CD14-positive monocyte (primary cell): ENCODE measurements around the gene PCCA. TPM values are rescaled to one million over a fixed set of nuclear protein-coding genes. Genes with fewer than 3 reads are reported as not detected.
"Not testable (repeated sequence)": the region's sequence is repeated elsewhere in the genome, so short reads cannot be mapped to it uniquely, and the experiment has no call there.

ENCODE experiments used
- DNase-seq, 3 donors: peaks; one replicate each; pipeline ENCODE4 v3.0.0-alpha.2; 2011 to 2022
- H2AFZ ChIP-seq: 2 replicates; pipeline ENCODE4 v1.6.0; 2012; ENCODE audit warnings: mild to moderate bottlenecking, low read depth, low read length, inconsistent platforms; ENCODE audit not compliant: insufficient read depth, poor library complexity, severe bottlenecking
- H3K27ac ChIP-seq, 2 donors: 1 replicate in 1 of 2; 2 replicates in 1 of 2; pipeline ENCODE4 v1.5.1; 2012 to 2013; ENCODE audit warnings: low read length in 2 of 2, control low read depth in 1 of 2, inconsistent platforms in 1 of 2, low read depth in 1 of 2, mild to moderate bottlenecking in 1 of 2
- H3K27me3 ChIP-seq, 2 donors: one replicate each; pipeline versions ENCODE4 v1.6.0 to v1.6.1; 2011 to 2013; ENCODE audit warnings: low read length in 2 of 2; ENCODE audit not compliant: control insufficient read depth in 2 of 2, insufficient read depth in 2 of 2
- H3K36me3 ChIP-seq, 2 donors: replicated peaks in 1 of 2; 1 replicate in 1 of 2; 2 replicates in 1 of 2; pipeline versions ENCODE4 v1.5.1 to v1.6.1; 2012 to 2013; ENCODE audit warnings: low read length in 2 of 2, control low read depth in 1 of 2, inconsistent platforms in 1 of 2, mild to moderate bottlenecking in 1 of 2; ENCODE audit not compliant: insufficient read depth in 2 of 2, control insufficient read depth in 1 of 2
- H3K4me1 ChIP-seq, 2 donors: 1 replicate in 1 of 2; 2 replicates in 1 of 2; pipeline versions ENCODE4 v1.5.1 to v1.6.1; 2012 to 2013; ENCODE audit warnings: low read length in 2 of 2, control low read depth in 1 of 2, inconsistent platforms in 1 of 2, mild to moderate bottlenecking in 1 of 2, moderate library complexity in 1 of 2; ENCODE audit not compliant: insufficient read depth in 2 of 2, control insufficient read depth in 1 of 2
- H3K4me2 ChIP-seq: replicated peaks from 2 replicates; pipeline ENCODE3; 2012; ENCODE audit warnings: low read length, moderate library complexity, mild to moderate bottlenecking; ENCODE audit not compliant: poor library complexity, severe bottlenecking; ENCODE audit errors: extremely low read depth
- H3K4me3 ChIP-seq, 3 experiments: fragments of 200-600 bp in 1 of 3; sonication (generic) in 1 of 3; replicated peaks in 1 of 3; 1 replicate in 2 of 3; 2 replicates in 1 of 3; pipeline ENCODE4 v1.5.1; 2011 to 2013; ENCODE audit warnings: low read length in 3 of 3, mild to moderate bottlenecking in 3 of 3, control low read depth in 2 of 3, low read depth in 2 of 3, inconsistent platforms in 1 of 3, moderate library complexity in 1 of 3
- H3K79me2 ChIP-seq: 2 replicates; pipeline ENCODE4 v1.6.0; 2012; ENCODE audit warnings: mild to moderate bottlenecking, control low read depth, inconsistent platforms, low read length, moderate library complexity; ENCODE audit not compliant: insufficient read depth
- H3K9ac ChIP-seq: 2 replicates; pipeline ENCODE4 v1.6.0; 2017; ENCODE audit warnings: low read length, mild to moderate bottlenecking; ENCODE audit not compliant: insufficient read depth, poor library complexity, severe bottlenecking
- H3K9me3 ChIP-seq, 2 donors: replicated peaks in 1 of 2; 1 replicate in 1 of 2; 2 replicates in 1 of 2; pipeline versions ENCODE4 v1.5.1 to v1.6.1; 2012 to 2013; ENCODE audit warnings: low read length in 2 of 2, control low read depth in 1 of 2; ENCODE audit not compliant: control insufficient read depth in 1 of 2, insufficient read depth in 1 of 2
- H4K20me1 ChIP-seq: 2 replicates; pipeline ENCODE4 v1.6.0; 2012; ENCODE audit warnings: mild to moderate bottlenecking, low read length, control low read depth, moderate library complexity; ENCODE audit not compliant: insufficient read depth
- H3K27ac Mint-ChIP-seq, 7 donors: one replicate each; pipeline ENCODE4 v1.8.0; 2020; ENCODE audit warnings: mild to moderate bottlenecking in 7 of 7, mixed read lengths in 7 of 7, moderate library complexity in 6 of 7, inconsistent platforms in 2 of 7
- H3K27me3 Mint-ChIP-seq, 3 donors: one replicate each; pipeline ENCODE4 v1.8.0; 2021 to 2022; ENCODE audit warnings: low read depth in 3 of 3, mild to moderate bottlenecking in 3 of 3, mixed read lengths in 3 of 3, moderate library complexity in 3 of 3, inconsistent platforms in 1 of 3
- H3K36me3 Mint-ChIP-seq, 2 donors: one replicate each; pipeline ENCODE4 v1.8.0; 2020; ENCODE audit warnings: mixed read lengths in 2 of 2, inconsistent platforms in 1 of 2, mild to moderate bottlenecking in 1 of 2
- H3K4me1 Mint-ChIP-seq: one replicate; pipeline ENCODE4 v1.8.0; 2020; ENCODE audit warnings: mild to moderate bottlenecking, mixed read lengths
- H3K4me3 Mint-ChIP-seq, 2 donors: one replicate each; pipeline ENCODE4 v1.8.0; 2020; ENCODE audit warnings: mild to moderate bottlenecking in 2 of 2, mixed read lengths in 2 of 2, moderate library complexity in 1 of 2
- H3K9me3 Mint-ChIP-seq, 7 donors: one replicate each; pipeline ENCODE4 v1.8.0; 2020 to 2022; ENCODE audit warnings: mixed read lengths in 7 of 7, mild to moderate bottlenecking in 6 of 7, moderate library complexity in 6 of 7, inconsistent platforms in 2 of 7
- WGBS: methylation state at CpG from one replicate; pipeline ENCODE4 v1.1.5; 2013; ENCODE audit warnings: missing lambda C conversion rate; ENCODE audit not compliant: insufficient coverage; 5-methylcytosine and 5-hydroxymethylcytosine counted together
- intact Hi-C, 2 donors: fragments of 100-400 bp; cut with micrococcal nuclease; formaldehyde crosslinking; loops; one replicate each; pipeline versions ENCODE4 v1.15.0 to v1.15.1; 2023
- polyA plus RNA-seq, 3 donors: library from polyadenylated mRNA; depleted of rRNA in 1 of 3; unstranded in 2 of 3; stranded (reverse) in 1 of 3; fragments of 300-500 nt in 2 of 3; fragments of >200 nt in 1 of 3; fragmentation: Illumina TruSeq in 2 of 3; gene quantifications; 1 replicate in 2 of 3; 2 replicates in 1 of 3; pipeline ENCODE4 v1.2.3, GENCODE V29; 2012 to 2021
- TF ChIP-seq, protein P1 (sequence below): fragments of 200-600 bp; IDR thresholded peaks from one replicate; pipeline ENCODE4 v1.8.0; 2022; ENCODE audit warnings: antibody characterized with exemption, mild to moderate bottlenecking

The PCCA gene
- polyA plus RNA-seq, 3 donors, result 4.4 to 13.5 (median 11.9) TPM

DNA sequence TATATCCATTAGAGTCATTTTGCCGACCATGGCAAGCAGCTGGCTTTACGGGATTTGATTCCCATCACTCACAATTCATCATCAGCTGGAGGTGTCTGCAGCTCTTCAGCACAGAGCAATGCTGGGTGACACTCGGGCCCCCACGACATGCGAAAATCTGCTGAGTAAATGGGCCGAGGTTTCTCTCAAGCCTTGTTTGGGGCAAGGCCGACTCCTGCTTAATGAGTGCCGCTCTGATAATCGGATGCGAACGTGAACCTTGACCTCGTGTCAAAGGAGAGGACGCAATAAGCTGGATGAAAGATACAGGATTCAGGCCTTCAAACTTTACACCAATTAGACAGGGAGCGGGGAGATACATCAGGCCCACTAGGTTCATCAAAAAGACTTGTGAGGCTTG, 434.5 kb downstream of the PCCA start:
- peaks cover 10 to 26% of the 10 kb centered on the region in 2 donors for H3K27me3 ChIP-seq
- WGBS, result 97% methylated on average over 11 of the region's 14 CpGs
- Mint-ChIP-seq H3K36me3 (peaks cover 3 to 8% of the 10 kb centered on the region in 2 donors), H3K4me1 (peaks cover 9% of the 10 kb centered on the region), H3K27me3 (peaks cover 1 to 19% (median 12%) of the 10 kb centered on the region in 3 donors), H3K9me3 (peaks cover 0 to 2% (median 0%) of the 10 kb centered on the region in 7 donors), H3K4me3 (no peak overlapping the region), H3K27ac (no peak overlapping the region)
- H3K4me2 ChIP-seq, result no peak overlapping the region
- H3K4me3 ChIP-seq, result no peak overlapping the region
- H3K9me3 ChIP-seq, result no peaks in the 10 kb centered on the region
- no peak for DNase-seq
- H4K20me1 ChIP-seq, result no peaks in the 10 kb centered on the region
- H3K79me2 ChIP-seq, result no peaks in the 10 kb centered on the region
- TF ChIP-seq, protein P1, sequence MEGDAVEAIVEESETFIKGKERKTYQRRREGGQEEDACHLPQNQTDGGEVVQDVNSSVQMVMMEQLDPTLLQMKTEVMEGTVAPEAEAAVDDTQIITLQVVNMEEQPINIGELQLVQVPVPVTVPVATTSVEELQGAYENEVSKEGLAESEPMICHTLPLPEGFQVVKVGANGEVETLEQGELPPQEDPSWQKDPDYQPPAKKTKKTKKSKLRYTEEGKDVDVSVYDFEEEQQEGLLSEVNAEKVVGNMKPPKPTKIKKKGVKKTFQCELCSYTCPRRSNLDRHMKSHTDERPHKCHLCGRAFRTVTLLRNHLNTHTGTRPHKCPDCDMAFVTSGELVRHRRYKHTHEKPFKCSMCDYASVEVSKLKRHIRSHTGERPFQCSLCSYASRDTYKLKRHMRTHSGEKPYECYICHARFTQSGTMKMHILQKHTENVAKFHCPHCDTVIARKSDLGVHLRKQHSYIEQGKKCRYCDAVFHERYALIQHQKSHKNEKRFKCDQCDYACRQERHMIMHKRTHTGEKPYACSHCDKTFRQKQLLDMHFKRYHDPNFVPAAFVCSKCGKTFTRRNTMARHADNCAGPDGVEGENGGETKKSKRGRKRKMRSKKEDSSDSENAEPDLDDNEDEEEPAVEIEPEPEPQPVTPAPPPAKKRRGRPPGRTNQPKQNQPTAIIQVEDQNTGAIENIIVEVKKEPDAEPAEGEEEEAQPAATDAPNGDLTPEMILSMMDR, result no peak
- H3K4me1 ChIP-seq, result no peaks in the 10 kb centered on the region
- no peaks in the 10 kb centered on the region for H3K36me3 ChIP-seq
- H3K9ac ChIP-seq, result no peak overlapping the region
- intact Hi-C loops, result loop anchor here in 1 of 2 donors (10.0 kb wide), 1 partner anchor 869 kb away; no protein-coding TSS in a partner anchor
- H2AFZ ChIP-seq, result no peak overlapping the region
- H3K27ac ChIP-seq, result no peak overlapping the region

DNA sequence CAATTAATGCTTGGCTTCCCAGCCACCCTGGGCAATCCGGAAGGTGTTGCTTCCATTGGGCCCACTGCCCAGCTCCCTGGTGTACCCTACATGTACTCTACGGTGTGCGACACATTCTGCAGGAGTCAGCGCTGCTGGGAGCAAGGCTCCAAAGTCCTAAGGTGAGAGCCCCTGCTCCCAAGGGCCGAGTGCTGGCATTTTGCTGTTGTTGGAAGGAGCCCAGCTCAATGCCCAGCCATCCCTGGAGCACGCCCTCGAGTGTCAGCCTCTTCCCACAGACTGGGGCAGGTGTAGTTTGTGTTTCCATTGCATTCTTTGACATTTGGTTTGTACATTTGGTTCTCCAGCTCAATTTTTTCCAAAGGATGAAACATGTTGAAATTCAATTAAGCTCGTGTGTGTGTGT, 435.1 kb downstream of the PCCA start:
- Histone ChIP-seq H3K4me2 (no peak overlapping the region), H2AFZ (no peak overlapping the region), H3K36me3 (no peaks in the 10 kb centered on the region), H3K27me3 (peaks cover 10 to 26% of the 10 kb centered on the region in 2 donors), H3K9ac (no peak overlapping the region), H3K4me1 (no peaks in the 10 kb centered on the region), H3K27ac (no peak overlapping the region), H4K20me1 (no peaks in the 10 kb centered on the region), H3K9me3 (no peaks in the 10 kb centered on the region), H3K4me3 (no peak overlapping the region), H3K79me2 (no peaks in the 10 kb centered on the region)
- 98% methylated on average over 6 of the region's 8 CpGs for WGBS
- Mint-ChIP-seq H3K27me3 (peaks cover 1 to 19% (median 12%) of the 10 kb centered on the region in 3 donors), H3K4me1 (peaks cover 9% of the 10 kb centered on the region), H3K36me3 (peaks cover 7 to 12% of the 10 kb centered on the region in 2 donors), H3K9me3 (peaks cover 0 to 2% (median 0%) of the 10 kb centered on the region in 7 donors), H3K27ac (no peak overlapping the region), H3K4me3 (no peak overlapping the region)
- intact Hi-C loops, result loop anchor here in 1 of 2 donors (10.0 kb wide), 1 partner anchor 869 kb away; no protein-coding TSS in a partner anchor
- TF ChIP-seq, protein P1, result no peak
- DNase-seq, result no peak

DNA sequence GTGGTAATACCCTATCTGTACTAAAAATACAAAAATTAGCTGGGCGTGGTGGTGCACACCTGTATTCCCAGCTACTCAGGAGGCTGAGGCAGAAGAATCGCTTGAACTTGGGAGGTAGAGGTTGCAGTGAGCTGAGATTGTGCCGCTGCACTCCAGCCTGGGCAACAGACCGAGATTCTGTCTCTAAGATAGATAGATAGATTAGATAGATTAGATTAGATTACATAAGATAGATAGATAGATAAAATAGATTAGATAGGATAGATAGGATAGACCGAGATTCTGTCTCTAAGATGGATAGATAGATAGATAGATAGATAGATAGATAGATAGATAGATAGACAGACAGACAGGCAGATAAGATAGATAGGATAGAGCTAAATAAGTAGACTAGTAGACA, 435.8 kb downstream of the PCCA start:
- intact Hi-C loops, result loop anchor here in 1 of 2 donors (10.0 kb wide), 1 partner anchor 870 kb away; no protein-coding TSS in a partner anchor
- H2AFZ ChIP-seq, H3K9me3 ChIP-seq, H3K4me1 Mint-ChIP-seq, H3K9ac ChIP-seq, H3K4me3 ChIP-seq, H3K4me3 Mint-ChIP-seq, H3K4me1 ChIP-seq, H3K27ac ChIP-seq, DNase-seq, H4K20me1 ChIP-seq, H3K79me2 ChIP-seq, H3K4me2 ChIP-seq, H3K36me3 ChIP-seq, H3K9me3 Mint-ChIP-seq: not testable (repeated sequence)
- Mint-ChIP-seq H3K27me3 (peaks cover 1 to 17% (median 11%) of the 10 kb centered on the region in 3 donors), H3K36me3 (peaks cover 7 to 13% of the 10 kb centered on the region in 2 donors), H3K27ac (peak overlapping the region in 1 of 7 donors; percentile 6)
- WGBS, result 100% methylated on average over 1 of the region's 5 CpGs
- peaks cover 10 to 26% of the 10 kb centered on the region in 2 donors for H3K27me3 ChIP-seq
